NAMALWA (cell line): ENCODE results near the gene MRM3.
"Not testable (repeated sequence)": the region's sequence is repeated elsewhere in the genome, so short reads cannot be mapped to it uniquely, and the experiment has no call there.

Experiments
- DNase-seq: peaks from one replicate; pipeline ENCODE4 v3.0.0-alpha.2; 2015; ENCODE audit warnings: low spot score

The MRM3 gene, protein sequence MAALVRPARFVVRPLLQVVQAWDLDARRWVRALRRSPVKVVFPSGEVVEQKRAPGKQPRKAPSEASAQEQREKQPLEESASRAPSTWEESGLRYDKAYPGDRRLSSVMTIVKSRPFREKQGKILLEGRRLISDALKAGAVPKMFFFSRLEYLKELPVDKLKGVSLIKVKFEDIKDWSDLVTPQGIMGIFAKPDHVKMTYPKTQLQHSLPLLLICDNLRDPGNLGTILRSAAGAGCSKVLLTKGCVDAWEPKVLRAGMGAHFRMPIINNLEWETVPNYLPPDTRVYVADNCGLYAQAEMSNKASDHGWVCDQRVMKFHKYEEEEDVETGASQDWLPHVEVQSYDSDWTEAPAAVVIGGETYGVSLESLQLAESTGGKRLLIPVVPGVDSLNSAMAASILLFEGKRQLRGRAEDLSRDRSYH

DNA sequence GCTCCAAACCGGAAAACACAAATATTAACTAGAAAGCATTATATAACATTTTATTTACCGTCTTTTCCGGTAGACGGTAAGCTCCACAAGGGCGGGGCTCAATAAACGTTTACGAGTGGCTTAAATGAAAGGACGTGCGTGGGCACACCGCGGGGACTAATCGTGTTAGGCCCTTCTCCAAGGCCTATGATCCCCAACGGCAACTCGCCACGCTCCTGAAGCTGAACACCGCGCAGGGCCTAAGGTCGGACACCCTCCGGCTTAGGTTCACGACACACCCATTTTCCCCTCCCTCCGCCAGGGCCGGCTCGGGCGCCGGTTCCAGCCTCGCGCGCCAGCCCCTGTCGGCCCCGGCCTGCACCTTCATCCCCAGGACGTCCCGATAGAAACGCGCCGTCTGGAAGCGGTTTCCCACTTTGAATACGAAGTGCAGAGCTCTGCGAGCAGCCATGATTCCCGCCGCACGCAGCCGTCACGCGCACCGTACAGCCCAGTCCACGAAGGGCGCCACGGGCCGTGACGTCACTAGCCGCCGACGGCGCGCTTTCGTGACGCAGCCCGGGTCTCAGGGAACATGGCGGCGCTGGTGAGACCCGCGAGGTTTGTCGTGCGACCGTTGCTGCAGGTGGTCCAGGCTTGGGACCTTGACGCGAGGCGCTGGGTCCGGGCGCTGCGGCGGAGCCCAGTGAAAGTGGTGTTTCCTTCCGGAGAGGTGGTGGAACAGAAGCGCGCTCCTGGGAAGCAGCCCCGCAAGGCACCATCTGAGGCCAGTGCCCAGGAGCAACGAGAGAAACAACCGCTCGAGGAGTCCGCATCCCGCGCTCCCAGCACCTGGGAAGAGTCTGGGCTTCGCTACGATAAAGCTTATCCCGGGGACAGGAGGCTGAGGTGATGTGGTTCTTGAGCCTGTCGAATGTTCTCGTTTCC lies at the start of gene MRM3, which contains the start of gene GLOD4:
MRM3 (plus strand) TSS at position 549 of the 927 bp plus-strand sequence; CDS start at position 575, 26 bp downstream.
GLOD4 (minus strand) TSS at position 476 of the 927 bp plus-strand sequence; CDS start at position 451, 25 bp downstream.
- peak; percentile 86 for DNase-seq

DNA sequence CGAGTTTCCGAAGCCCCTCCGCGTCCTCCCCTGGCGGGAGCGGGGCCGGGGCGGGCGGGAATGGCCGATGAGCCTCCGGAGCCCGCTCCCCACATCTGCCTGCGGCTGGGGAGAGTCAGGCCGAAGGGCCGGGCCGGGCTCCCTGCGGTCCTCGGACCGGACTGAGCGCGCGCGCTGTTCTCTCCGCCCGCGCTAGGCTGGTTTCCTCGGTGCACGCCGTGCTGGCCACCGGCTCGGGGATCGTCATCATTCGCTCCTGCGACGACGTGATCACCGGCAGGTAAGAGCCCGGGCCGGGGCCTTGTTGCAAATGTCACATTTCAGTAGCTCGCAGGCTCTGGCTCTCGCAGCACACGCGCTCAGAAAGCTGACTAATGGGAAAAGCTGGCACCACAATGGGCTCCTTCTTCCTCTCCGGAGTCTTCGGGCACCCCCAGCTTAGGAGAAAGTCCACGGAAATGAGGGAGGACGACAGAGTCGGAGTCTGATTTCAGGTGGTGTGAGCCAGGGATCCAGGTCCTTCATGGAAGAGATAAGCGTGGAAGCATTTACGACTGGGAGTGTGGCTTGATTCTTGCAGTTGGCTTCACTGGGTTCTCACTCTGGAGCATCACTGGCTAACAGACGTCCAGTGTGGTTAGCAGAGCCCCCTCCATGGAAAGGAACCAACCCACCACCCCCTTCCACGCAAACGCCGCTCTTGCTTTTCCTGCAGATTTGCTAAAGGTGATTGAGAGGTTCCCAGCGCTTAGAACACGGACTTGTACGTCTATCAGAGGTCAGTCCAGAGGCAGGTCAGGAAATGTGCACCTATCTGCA lies 49.0 kb upstream of the MRM3 start:
- no peak for DNase-seq

DNA sequence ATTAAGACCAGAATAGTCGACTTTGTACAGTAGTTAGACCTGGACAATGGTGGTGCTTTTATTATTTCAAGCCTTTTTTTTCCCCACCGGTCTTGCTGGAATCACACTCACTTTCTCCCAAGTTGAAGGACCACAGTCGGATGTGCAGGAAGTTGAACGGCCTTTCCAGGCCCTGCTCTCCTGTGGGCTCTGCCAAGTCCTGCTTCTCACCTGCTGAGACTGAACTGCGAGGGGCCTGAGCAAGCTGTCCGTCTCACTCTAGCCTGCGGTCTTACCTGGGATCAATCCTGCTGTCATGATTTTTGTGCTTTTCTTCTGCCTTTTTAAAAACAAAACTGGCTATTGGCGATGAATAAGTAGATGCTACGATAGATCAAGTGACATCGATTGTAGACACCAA lies 48.4 kb upstream of the MRM3 start:
- no peak for DNase-seq

DNA sequence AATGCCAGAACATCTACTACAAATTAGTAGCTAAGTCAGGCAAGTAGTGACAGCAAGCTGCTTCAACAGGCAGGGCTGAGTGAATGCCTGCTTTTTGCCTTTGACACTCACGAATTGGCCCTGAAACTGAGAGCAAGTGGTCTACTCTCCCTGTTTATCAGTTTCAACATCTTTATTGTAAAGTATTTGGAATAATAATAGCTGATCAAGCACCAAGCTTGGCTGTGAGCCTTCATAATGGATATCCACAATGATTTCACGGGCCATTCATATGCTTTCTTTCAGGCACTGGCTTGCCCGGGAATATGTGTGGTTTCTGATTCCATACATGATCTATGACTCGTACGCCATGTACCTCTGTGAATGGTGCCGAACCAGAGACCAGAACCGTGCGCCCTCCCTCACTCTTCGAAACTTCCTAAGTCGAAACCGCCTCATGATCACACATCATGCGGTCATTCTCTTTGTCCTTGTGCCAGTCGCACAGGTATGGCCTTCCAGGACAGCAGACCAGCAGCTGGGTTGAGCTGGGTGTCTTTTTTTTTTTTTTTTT lies 44.5 kb upstream of the MRM3 start:
- no peak for DNase-seq

DNA sequence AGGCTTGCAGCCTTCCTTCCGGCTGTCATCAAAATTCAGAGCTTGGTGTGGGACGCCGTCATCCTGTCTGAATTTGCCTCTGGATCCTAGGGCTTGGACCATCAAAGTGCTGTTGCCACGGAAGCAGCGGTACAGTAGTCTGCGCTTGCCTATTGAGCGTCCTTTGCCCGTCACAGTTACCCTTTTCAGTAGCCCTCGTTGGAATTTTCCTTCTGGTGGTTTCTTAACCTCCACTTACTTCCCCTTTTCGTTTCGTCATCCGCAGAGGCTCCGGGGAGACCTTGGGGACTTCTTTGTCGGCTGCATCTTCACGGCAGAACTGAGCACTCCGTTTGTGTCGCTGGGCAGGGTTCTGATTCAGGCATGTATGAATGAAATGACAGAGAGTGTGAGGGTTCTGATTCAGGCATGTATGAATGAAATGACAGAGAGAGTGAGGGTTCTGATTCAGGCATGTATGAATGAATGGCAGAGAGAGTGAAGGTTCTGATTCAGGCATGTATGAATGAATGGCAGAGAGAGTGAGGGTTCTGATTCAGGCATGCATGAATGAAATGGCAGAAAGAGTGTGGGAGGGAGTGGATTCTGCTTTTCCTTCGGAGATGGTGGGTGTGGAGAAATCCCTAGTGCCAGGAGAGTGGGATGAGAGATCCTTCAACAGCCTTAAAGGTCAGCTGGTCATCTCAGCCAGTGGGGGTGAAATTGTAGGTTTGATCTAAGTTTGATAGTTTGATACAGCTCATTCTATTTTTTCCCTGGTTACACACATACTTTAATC lies 41.7 kb upstream of the MRM3 start:
- peak; percentile 80 for DNase-seq

DNA sequence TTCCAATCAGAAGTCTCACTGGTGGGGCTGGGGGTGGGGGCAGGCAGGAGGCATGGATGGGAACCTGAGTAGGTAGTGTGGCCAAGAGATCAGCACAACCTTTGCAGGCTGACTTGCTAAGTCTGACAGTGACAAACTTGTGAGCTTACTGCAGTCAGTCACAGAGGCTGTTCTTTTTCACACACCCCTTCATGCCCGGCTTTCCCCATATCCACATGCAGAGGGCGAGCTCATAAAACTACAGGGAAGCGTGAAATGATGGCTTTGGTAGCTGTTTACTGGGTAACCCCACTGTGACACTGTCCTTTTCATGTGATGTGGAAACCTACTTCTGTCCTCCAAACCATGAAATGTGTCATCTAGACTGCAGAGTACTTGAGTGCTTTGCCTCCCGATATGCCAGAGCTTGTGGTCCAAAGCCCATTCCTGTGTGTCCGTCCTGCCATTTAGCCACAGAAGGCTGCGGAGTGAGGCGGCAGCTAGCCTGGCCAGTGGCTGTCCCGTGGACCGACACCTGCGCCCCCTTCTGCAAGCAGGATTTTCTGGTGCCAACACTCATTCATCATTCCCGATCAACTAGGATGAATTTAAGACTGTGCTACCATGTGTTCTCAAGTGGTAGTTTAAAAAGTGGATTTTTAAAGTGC lies 39.9 kb upstream of the MRM3 start:
- no peak for DNase-seq

DNA sequence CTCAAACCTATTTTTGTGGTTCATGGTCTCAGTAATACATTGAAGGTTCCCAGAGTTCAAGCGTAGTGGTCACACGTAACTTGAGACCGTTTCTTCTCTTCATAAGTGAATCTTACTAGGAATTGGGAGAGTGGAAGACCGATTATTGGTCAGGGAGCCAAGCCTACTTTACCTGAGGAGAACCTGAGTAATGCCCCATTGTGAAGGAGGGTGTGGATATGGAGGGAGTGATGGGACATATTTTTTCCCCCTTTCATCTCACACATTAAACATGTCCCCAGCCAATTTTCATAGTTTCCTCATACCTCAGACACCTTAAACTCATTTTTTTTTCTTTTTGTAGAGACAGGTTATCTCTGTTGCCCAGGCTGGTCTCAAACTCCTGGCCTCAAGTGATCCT lies 39.0 kb upstream of the MRM3 start:
- DNase-seq, result no peak

DNA sequence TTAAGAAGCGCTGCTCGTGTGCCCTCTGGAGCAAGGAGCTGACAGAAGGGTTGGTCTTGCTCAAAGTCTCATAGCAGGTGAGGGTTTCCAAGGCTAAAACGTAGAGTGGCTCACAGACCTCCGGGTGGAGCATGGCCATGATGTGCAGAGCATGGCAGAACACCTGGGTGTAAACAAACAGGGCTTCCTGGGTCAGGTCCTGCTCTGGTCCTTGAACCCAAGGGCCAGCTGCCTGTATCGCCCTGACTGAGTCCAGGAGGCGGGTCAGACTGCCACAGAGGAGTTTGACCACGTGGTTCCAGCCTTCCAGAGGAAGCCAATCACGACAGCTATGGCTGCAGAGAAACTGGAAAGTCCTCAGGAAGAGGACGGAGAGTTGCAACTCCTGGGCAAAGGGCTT lies 37.2 kb upstream of the MRM3 start:
- DNase-seq, result no peak

DNA sequence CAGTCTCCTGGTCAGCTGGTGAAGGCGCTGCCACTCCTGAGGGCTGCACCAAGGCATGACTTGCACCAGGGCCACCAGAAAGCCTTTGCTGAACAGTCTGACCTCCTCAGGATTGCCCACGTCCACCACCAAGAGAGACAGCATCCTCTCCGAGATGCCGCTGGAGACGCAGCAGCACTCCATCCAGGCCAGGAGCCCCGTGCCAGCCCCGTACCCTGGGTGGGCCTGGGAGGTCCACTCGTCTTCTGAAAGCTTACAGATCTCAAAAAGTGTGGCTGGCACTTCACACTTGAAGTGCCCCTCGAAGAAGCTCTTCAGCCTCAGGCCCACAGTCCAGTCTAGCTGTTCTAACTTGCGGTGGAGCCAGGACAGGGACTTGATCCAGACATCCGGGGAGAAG lies 36.7 kb upstream of the MRM3 start:
- DNase-seq, result no peak

DNA sequence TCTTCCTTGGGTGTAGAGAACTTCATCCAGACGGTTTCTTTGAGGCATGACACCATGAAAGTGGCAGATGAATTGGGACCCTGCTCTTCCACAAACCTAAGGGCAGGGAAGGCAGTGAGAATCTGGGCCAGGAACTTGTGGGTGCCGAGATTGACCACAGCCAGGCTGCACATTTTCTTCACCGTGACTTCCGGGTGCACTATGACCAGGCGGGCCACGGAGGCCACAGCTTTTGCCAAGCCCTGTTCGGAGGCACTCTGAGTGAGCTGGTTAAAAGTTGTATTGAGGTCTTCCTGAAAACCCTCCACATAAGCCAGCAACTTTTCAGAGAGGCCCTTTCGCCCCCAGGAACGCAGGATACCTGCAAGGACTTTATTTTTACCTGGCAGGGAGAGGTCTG lies 36.0 kb upstream of the MRM3 start:
- DNase-seq, result no peak

DNA sequence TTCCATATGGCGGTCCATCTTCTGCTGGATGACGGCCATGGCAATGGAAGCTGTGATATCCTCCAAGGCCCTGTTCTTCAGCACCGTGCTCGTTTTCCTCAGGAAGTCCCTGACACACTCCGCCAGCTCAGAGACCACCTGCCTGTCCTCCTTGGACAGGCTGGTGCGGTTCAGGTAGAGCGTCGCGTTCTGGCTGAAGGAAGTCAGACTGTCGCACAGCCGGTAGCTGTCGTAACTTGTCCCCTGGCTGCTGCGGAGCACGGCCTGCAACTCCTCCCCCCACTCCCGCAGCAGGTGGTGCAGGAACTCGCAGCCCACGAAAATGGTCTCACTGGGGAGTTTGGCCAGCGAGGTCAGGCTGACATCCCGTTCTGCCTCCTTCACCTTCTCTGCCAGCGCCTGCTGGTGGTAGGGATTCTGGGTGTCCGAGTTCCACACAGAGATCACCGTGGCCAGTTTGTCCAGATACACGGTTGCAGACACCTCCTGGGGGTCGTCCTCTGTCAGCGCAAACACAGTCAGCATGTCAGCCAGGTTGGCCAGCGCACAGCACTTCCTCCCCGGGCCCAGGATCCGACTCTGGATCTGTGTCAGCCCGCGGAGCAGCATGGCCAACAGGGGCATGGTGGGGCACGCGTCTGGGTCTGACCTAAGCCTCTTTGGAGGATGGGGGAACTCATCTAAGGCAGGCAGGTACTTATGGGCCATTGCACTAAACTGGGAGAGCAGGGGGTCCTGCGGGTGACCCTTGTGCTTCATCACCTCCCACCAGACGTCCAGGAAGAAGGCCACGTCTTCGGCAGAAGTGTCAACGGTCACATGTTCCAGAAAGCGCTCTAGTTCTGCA lies 35.1 kb upstream of the MRM3 start:
- no peak for DNase-seq

DNA sequence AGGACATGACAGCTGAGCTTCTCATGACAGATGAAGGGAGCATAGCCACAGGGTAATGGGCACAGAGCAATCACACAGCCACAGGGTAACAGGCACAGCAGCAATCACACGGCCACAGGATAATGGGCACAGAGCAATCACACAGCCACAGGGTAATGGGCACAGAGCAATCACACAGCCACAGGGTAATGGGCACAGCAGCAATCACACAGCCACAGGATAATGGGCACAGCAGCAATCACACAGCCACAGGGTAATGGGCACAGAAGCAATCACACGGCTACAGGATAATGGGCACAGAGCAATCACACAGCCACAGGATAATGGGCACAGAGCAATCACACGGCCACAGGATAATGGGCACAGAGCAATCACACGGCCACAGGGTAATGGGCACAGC lies 33.5 kb upstream of the MRM3 start:
- DNase-seq, result not testable (repeated sequence)

DNA sequence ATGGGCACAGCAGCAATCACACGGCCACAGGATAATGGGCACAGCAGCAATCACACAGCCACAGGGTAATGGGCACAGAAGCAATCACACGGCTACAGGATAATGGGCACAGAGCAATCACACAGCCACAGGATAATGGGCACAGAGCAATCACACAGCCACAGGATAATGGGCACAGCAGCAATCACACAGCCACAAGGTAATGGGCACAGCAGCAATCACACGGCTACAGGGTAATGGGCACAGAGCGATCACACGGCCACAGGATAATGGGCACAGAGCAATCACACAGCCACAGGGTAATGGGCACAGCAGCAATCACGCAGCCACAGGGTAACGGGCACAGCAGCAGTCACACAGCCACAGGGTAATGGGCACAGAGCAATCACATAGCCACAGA lies 32.8 kb upstream of the MRM3 start:
- not testable (repeated sequence) for DNase-seq

DNA sequence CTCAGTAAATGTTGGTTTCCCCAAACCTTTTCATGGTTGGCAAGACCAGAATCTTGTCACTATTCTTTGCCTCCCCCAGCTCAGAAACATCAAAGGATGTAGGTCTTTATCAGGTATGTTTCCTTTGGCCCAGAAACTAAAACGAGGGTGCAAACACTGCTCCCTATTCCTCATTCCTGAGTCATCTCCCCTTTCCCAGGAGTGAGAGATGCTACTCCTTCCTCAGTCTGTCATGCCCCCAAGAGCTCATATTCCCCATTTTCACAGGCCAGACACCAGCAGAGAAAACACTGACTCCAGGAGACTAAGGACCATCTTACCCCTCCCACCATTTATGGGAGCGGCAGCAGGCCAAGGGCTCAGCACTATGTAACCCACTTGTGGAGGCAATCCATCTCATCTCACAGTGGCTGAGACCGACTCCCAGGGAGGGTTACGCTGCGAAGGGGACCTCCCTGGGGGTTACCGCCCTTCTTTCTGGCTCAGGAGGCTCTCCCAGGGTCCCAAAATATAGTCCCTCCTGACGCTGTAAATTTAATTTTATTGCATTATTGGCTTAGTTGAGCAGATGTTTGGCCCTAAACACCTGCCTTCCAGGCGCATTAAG lies 31.6 kb upstream of the MRM3 start:
- DNase-seq, result no peak

DNA sequence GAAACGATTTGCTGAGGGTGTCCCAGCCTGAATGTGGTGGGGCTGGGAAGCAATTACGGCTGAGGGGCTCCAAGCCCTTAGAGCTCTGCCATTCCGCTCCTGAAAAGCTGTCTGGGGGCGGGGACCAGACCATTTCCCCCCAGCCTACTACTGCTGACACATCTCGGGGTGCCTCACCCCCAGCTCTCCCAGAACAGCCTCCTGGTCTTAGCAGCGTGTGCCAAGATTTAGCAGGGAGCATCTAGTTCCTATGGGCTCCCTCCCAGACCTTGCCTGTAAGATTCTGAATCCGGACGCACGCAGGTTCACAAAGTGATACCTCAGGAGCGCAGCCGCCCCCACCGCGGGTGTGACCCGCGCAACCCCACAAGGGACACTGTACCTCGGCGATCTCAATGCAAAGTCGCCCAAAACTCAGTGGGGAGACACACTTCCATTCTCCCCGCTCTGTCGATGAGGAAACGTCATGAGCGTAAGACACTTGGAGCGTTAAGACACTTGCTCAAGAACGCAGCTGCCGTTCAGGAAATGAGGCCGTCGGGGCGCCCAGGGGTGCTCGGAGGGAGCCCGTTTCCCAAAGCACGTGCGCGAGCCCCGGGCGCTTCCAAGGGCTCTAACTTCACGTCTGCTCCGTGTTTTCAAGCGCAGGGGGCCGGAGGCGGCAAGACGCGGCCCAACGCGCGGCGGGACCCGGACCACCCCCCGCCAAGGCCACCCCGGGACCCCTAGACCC lies 30.7 kb upstream of the MRM3 start:
- DNase-seq, result peak; percentile 66

DNA sequence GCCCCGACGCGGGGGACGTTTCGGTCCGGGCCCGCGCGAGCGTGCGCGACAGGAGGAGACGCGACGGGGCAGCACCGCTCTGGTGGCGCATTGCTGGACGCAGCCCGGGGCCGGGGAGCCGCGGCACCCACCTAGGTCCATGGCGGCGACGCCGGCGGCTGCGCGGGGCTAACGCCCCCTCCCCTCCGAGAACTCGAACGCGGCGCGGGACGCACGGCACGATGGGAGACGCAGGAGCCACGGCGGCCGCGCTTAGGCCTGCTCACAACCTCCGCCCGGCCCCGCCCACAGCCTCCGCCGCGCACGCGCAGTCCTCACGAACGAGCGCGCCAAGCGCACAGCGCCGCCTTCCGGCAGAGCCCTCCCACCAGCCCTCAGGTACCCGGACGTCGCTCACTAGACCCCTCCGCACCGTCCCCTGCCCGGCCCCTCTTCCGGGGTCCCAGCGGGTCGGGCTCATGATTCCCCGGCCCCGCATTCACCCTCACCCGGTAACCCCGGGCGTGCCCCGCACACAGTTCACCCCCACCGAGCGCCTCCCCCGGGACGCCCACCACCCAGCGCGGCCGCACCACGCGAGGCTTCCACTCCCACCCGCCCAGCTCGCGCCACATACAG lies 30.0 kb upstream of the MRM3 start, which contains the start of gene GEMIN4:
GEMIN4 (minus strand) TSS at position 263 of the 618 bp plus-strand sequence; CDS start at position 141, 122 bp downstream.
- peak; percentile 82 for DNase-seq

DNA sequence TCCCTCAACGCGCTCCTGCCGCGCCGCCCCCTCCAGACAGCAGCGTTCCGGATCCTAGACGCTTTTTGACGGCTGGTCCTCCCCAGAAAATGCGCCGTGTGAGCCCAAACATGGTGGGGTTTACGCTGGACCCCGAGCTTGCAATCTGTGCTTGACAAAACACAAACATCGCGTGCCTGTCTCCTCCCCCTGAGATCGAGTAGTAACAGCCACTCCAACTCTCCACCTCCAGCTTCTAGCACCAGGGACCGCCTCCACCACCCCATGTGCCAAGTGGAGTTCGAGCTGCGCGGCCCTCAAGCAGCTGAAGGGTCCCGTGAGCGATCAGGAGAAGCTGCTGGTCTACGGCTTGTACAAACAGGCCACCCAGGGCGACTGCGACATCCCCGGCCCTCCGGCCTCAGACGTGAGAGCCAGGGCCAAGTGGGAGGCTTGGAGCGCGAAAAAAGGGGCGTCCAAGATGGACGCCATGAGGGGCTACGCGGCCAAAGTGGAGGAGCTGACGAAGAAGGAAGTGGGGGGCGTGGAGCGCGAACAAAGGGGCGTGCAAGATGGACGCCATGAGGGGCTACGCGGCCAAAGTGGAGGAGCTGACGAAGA lies 29.4 kb upstream of the MRM3 start:
- no peak for DNase-seq
